H9 (cell line): ENCODE results near the gene ADAMTS2. TPM values are rescaled to one million over a fixed set of nuclear protein-coding genes. Genes with fewer than 3 reads are reported as not detected.

Source experiments
- DNase-seq: peaks from one replicate; pipeline ENCODE4 v3.0.0-alpha.2; 2017
- H2AFZ ChIP-seq: one replicate; pipeline ENCODE4 v1.6.1; 2013; ENCODE audit warnings: mild to moderate bottlenecking, low read length, control low read depth, moderate library complexity
- H2AK5ac ChIP-seq: 2 replicates; pipeline ENCODE4 v1.6.1; 2013; ENCODE audit warnings: low read length, control low read depth, mixed read lengths; ENCODE audit not compliant: insufficient read length
- H2BK120ac ChIP-seq: one replicate; pipeline ENCODE4 v1.6.1; 2013; ENCODE audit warnings: low read depth, mild to moderate bottlenecking, low read length, control low read depth, inconsistent platforms; ENCODE audit not compliant: poor library complexity, severe bottlenecking
- H2BK12ac ChIP-seq: 2 replicates; pipeline ENCODE4 v1.6.1; 2013; ENCODE audit warnings: low read length, control low read depth, mixed read lengths, low read depth; ENCODE audit not compliant: insufficient read length
- H2BK15ac ChIP-seq: 2 replicates; pipeline ENCODE4 v1.6.1; 2013; ENCODE audit warnings: low read depth, low read length, control low read depth
- H2BK20ac ChIP-seq: one replicate; pipeline ENCODE4 v1.6.1; 2013; ENCODE audit warnings: low read depth, mild to moderate bottlenecking, low read length, control low read depth, inconsistent platforms; ENCODE audit not compliant: poor library complexity, severe bottlenecking
- H2BK5ac ChIP-seq: 2 replicates; pipeline ENCODE4 v1.6.1; 2013; ENCODE audit warnings: low read length, control low read depth, mixed read lengths; ENCODE audit not compliant: insufficient read length
- H3K14ac ChIP-seq: 2 replicates; pipeline ENCODE4 v1.6.1; 2013; ENCODE audit warnings: low read length, control low read depth; ENCODE audit not compliant: insufficient read depth
- H3K18ac ChIP-seq: 2 replicates; pipeline ENCODE4 v1.6.1; 2013; ENCODE audit warnings: low read depth, mild to moderate bottlenecking, mixed read lengths, low read length, control low read depth; ENCODE audit not compliant: insufficient read length
- H3K23ac ChIP-seq: 2 replicates; pipeline ENCODE4 v1.6.1; 2013; ENCODE audit warnings: low read length, control low read depth, mixed read lengths, low read depth; ENCODE audit not compliant: insufficient read length
- H3K23me2 ChIP-seq: 2 replicates; pipeline ENCODE4 v1.6.1; 2013; ENCODE audit warnings: low read depth, mild to moderate bottlenecking, mixed read lengths, low read length, control low read depth; ENCODE audit not compliant: insufficient read length, poor library complexity, severe bottlenecking
- H3K27ac ChIP-seq: 2 replicates; pipeline ENCODE4 v1.5.1; 2013; ENCODE audit warnings: low read length, control low read depth, mixed read lengths, low read depth; ENCODE audit not compliant: insufficient read length
- H3K27me3 ChIP-seq: 2 replicates; pipeline ENCODE4 v1.6.1; 2013; ENCODE audit warnings: low read length, control low read depth, inconsistent platforms; ENCODE audit not compliant: insufficient read depth
- H3K4ac ChIP-seq: 2 replicates; pipeline ENCODE4 v1.6.1; 2013; ENCODE audit warnings: low read depth, mild to moderate bottlenecking, control low read depth, inconsistent platforms, low read length, moderate library complexity
- H3K4me1 ChIP-seq: 2 replicates; pipeline ENCODE4 v1.6.1; 2013; ENCODE audit warnings: low read length, control low read depth, inconsistent platforms; ENCODE audit not compliant: insufficient read depth
- H3K4me2 ChIP-seq: 2 replicates; pipeline ENCODE4 v1.6.1; 2013; ENCODE audit warnings: low read length, control low read depth, mixed read lengths; ENCODE audit not compliant: insufficient read length, insufficient read depth
- H3K56ac ChIP-seq: 2 replicates; pipeline ENCODE4 v1.6.1; 2013; ENCODE audit warnings: low read depth, mild to moderate bottlenecking, mixed read lengths, low read length, control low read depth; ENCODE audit not compliant: insufficient read length
- H3K79me1 ChIP-seq: 2 replicates; pipeline ENCODE4 v1.6.1; 2013; ENCODE audit warnings: low read depth, mild to moderate bottlenecking, moderate library complexity, low read length, control low read depth, inconsistent platforms; ENCODE audit not compliant: insufficient read depth, poor library complexity, severe bottlenecking
- H3K79me2 ChIP-seq: 2 replicates; pipeline ENCODE4 v1.6.1; 2013; ENCODE audit warnings: low read length, control low read depth, inconsistent platforms; ENCODE audit not compliant: insufficient read depth
- H3K9ac ChIP-seq: 2 replicates; pipeline ENCODE4 v1.6.1; 2013; ENCODE audit warnings: low read length, control low read depth, mixed read lengths; ENCODE audit not compliant: insufficient read length; ENCODE audit errors: extremely low read depth
- H3K9me3 ChIP-seq: one replicate; pipeline ENCODE4 v1.6.1; 2013; ENCODE audit warnings: low read depth, low read length, inconsistent platforms; ENCODE audit not compliant: control insufficient read depth
- H3T11ph ChIP-seq: one replicate; pipeline ENCODE4 v1.6.1; 2013; ENCODE audit warnings: mild to moderate bottlenecking, low read length, control low read depth, inconsistent platforms
- H4K20me1 ChIP-seq: one replicate; pipeline ENCODE4 v1.6.1; 2013; ENCODE audit not compliant: control insufficient read depth, insufficient read length, insufficient read depth
- H4K5ac ChIP-seq: 2 replicates; pipeline ENCODE4 v1.6.1; 2013; ENCODE audit warnings: low read depth, mild to moderate bottlenecking, mixed read lengths, low read length, control low read depth; ENCODE audit not compliant: insufficient read length
- H4K8ac ChIP-seq: replicated peaks from 2 replicates; pipeline ENCODE4 v1.6.1; 2013; ENCODE audit warnings: low read length, control low read depth, mixed read lengths, low read depth; ENCODE audit not compliant: insufficient read length
- H4K91ac ChIP-seq: 2 replicates; pipeline ENCODE4 v1.6.1; 2013; ENCODE audit warnings: low read depth, mild to moderate bottlenecking, moderate library complexity, mixed read lengths, low read length, control low read depth; ENCODE audit not compliant: insufficient read length
- H3K27ac Mint-ChIP-seq, 3 experiments: 2 replicates in 2 of 3; 3 replicates in 1 of 3; pipeline ENCODE4 v1.8.0; 2020 to 2021; ENCODE audit warnings: mixed read lengths in 3 of 3, mild to moderate bottlenecking in 1 of 3, moderate library complexity in 1 of 3
- H3K27me3 Mint-ChIP-seq: 2 replicates; pipeline ENCODE4 v1.8.0; 2021; ENCODE audit warnings: low read depth, mild to moderate bottlenecking, moderate library complexity, mixed read lengths
- H3K36me3 Mint-ChIP-seq, 3 experiments: 2 replicates in 2 of 3; 3 replicates in 1 of 3; pipeline ENCODE4 v1.8.0; 2020 to 2021; ENCODE audit warnings: low read depth in 3 of 3, mixed read lengths in 3 of 3; ENCODE audit not compliant: insufficient read depth in 1 of 3
- H3K4me1 Mint-ChIP-seq, 2 experiments: 2 replicates each; pipeline ENCODE4 v1.8.0; 2020; ENCODE audit warnings: mixed read lengths in 2 of 2
- H3K4me3 Mint-ChIP-seq, 2 experiments: 2 replicates in 1 of 2; 3 replicates in 1 of 2; pipeline ENCODE4 v1.8.0; 2020 to 2021; ENCODE audit warnings: mild to moderate bottlenecking in 2 of 2, mixed read lengths in 2 of 2, moderate library complexity in 1 of 2
- H3K9me3 Mint-ChIP-seq, 2 experiments: 2 replicates in 1 of 2; 3 replicates in 1 of 2; pipeline ENCODE4 v1.8.0; 2020; ENCODE audit warnings: mild to moderate bottlenecking in 2 of 2, mixed read lengths in 2 of 2, moderate library complexity in 1 of 2
- WGBS: extraction: QIAGEN DNeasy Blood & Tissue Kit; methylation state at CpG from one replicate; pipeline ENCODE4 v1.1.7; 2013; ENCODE audit warnings: missing lambda C conversion rate, low lambda C conversion rate, mixed read lengths; ENCODE audit not compliant: insufficient read length; ENCODE audit errors: extremely low coverage; 5-methylcytosine and 5-hydroxymethylcytosine counted together
- total RNA-seq: library from RNA; stranded (reverse); gene quantifications from 2 replicates; pipeline ENCODE4 v1.2.1, GENCODE V29; 2021
- TF ChIP-seq, protein P1 (sequence below): fragments of 200-600 bp; sonication (generic); conservative IDR thresholded peaks from 3 replicates; pipeline ENCODE4 v1.8.0; 2021; ENCODE audit warnings: antibody characterized with exemption, mild to moderate bottlenecking

ADAMTS2 gene
- total RNA-seq, 1 experiment from 2014 or later, result 5.4 TPM

- Mint-ChIP-seq H3K36me3 (peaks cover 0 to 5% (median 4%) of the 10 kb centered on the region in 3 experiments; a peak in 5 of 7 replicates), H3K27me3 (peaks cover 7% of the 10 kb centered on the region), H3K4me1 (peaks cover 0 to 5% of the 10 kb centered on the region in 2 experiments; a peak in 2 of 4 replicates), H3K9me3 (peaks cover 8 to 12% of the 10 kb centered on the region in 2 experiments; a peak in 2 of 5 replicates), H3K4me3 (no peak overlapping the region), H3K27ac (peak overlapping the region in 1 of 3 experiments; percentile 6; a peak in 2 of 7 replicates)
- peak; percentile 20 for DNase-seq
- H3K18ac ChIP-seq, result no peak overlapping the region
- H3K9me3 ChIP-seq, result no peaks in the 10 kb centered on the region
- no peaks in the 10 kb centered on the region for H4K20me1 ChIP-seq
- H3K56ac ChIP-seq, result no peak overlapping the region
- H2BK20ac ChIP-seq, result no peak overlapping the region
- WGBS, result no CpG with 5 or more reads among the region's 3 CpGs
- no peak overlapping the region for H3K23ac ChIP-seq
- H3K79me1 ChIP-seq, result no peaks in the 10 kb centered on the region
- H3K4me2 ChIP-seq, result no peak overlapping the region
- no peak overlapping the region for H2AFZ ChIP-seq
- no peak overlapping the region for H2BK15ac ChIP-seq
- no peak overlapping the region for H3K14ac ChIP-seq
- no peak overlapping the region for H4K5ac ChIP-seq
- no peak overlapping the region for H4K8ac ChIP-seq
- no peak overlapping the region for H3K4ac ChIP-seq
- TF ChIP-seq, protein P1, sequence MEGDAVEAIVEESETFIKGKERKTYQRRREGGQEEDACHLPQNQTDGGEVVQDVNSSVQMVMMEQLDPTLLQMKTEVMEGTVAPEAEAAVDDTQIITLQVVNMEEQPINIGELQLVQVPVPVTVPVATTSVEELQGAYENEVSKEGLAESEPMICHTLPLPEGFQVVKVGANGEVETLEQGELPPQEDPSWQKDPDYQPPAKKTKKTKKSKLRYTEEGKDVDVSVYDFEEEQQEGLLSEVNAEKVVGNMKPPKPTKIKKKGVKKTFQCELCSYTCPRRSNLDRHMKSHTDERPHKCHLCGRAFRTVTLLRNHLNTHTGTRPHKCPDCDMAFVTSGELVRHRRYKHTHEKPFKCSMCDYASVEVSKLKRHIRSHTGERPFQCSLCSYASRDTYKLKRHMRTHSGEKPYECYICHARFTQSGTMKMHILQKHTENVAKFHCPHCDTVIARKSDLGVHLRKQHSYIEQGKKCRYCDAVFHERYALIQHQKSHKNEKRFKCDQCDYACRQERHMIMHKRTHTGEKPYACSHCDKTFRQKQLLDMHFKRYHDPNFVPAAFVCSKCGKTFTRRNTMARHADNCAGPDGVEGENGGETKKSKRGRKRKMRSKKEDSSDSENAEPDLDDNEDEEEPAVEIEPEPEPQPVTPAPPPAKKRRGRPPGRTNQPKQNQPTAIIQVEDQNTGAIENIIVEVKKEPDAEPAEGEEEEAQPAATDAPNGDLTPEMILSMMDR, result no peak
- H2BK12ac ChIP-seq, result no peak overlapping the region
- H2BK120ac ChIP-seq, result no peak overlapping the region
- H3K79me2 ChIP-seq, result no peaks in the 10 kb centered on the region
- H3T11ph ChIP-seq, result no peak overlapping the region
- no peaks in the 10 kb centered on the region for H3K27me3 ChIP-seq
- H4K91ac ChIP-seq, result no peak overlapping the region
- H3K27ac ChIP-seq, result no peak overlapping the region
- no peaks in the 10 kb centered on the region for H3K23me2 ChIP-seq
- H2BK5ac ChIP-seq, result no peak overlapping the region
- H2AK5ac ChIP-seq, result no peak overlapping the region
- H3K9ac ChIP-seq, result no peak overlapping the region
- H3K4me1 ChIP-seq, result no peaks in the 10 kb centered on the region
Observed at GRCh38 chr5:179375236-179375685, 30.0 kb upstream of the ADAMTS2 start.
